GM20000 (cell line): Measurements from ENCODE around the gene PTPRH.
"Not testable (repeated sequence)": the region's sequence is repeated elsewhere in the genome, so short reads cannot be mapped to it uniquely, and the experiment has no call there.

ENCODE experiments used
- DNase-seq: peaks from one replicate; pipeline ENCODE4 v3.0.0; 2012; ENCODE audit warnings: low spot score
- CTCF ChIP-seq: IDR thresholded peaks from 2 replicates; pipeline ENCODE4 v1.5.1; 2012; ENCODE audit warnings: mild to moderate bottlenecking, control low read depth; ENCODE audit errors: extremely low read depth, missing control alignments

Gene PTPRH

GRCh38 chr19:55209693-55210472 is 582 bp upstream of the PTPRH start:
- no peak for TF ChIP-seq CTCF

GRCh38 chr19:55206664-55207500 is 2.4 kb downstream of the PTPRH start:
- no peak for TF ChIP-seq CTCF
- peak; percentile 41 for DNase-seq

More at GRCh38 chr19:55209693-55210472, 582 bp upstream of the PTPRH start:
- DNase-seq = no peak

GRCh38 chr19:55202199-55202598 is 7.1 kb downstream of the PTPRH start:
- DNase-seq = not testable (repeated sequence)

- DNase-seq = no peak
- no peak for TF ChIP-seq CTCF
These were observed 9.6 kb downstream of the PTPRH start for GRCh38 chr19:55199620-55200204.

GRCh38 chr19:55198651-55199050 is 10.7 kb downstream of the PTPRH start:
- no peak for DNase-seq
- TF ChIP-seq CTCF = no peak

- no peak for TF ChIP-seq CTCF
- no peak for DNase-seq
These were observed 11.8 kb downstream of the PTPRH start for GRCh38 chr19:55197528-55197927.

- no peak for DNase-seq
- no peak for TF ChIP-seq CTCF
These were observed 12.5 kb downstream of the PTPRH start for GRCh38 chr19:55196803-55197202.
